ENCODE measurements around the gene C6orf62. TPM values are rescaled to one million over a fixed set of nuclear protein-coding genes. Genes with fewer than 3 reads are reported as not detected.
"Not testable (repeated sequence)": the region's sequence is repeated elsewhere in the genome, so short reads cannot be mapped to it uniquely, and the experiment has no call there.

C6orf62 gene
- polyA plus RNA-seq = 10 to 100 TPM; 40.9 to 48.3 (median 41.1) TPM

- peak within 1 kb of the TSS; percentile 83 for H3K27ac ChIP-seq (ENCODE audit: low read depth, low read length)
- WGBS, 3 donors = 0 to 1% (median 0%) methylated on average over 25 of the region's 25 CpGs
These were observed at the start of gene C6orf62 for GRCh38 chr6:24719125-24719971. TSS of gene C6orf62 (minus strand) at chr6:24719154. CDS start at chr6:24718668, 486 bp downstream.

GRCh38 chr6:24768361-24768760, 49.4 kb upstream of the C6orf62 start:
- WGBS, 3 donors = 88 to 94% (median 92%) methylated on average over 5 of the region's 5 CpGs
- H3K27ac ChIP-seq (ENCODE audit: low read depth, low read length) = no peak overlapping the region

GRCh38 chr6:24766680-24767462, 47.9 kb upstream of the C6orf62 start:
- no peak overlapping the region for H3K27ac ChIP-seq (ENCODE audit: low read depth, low read length)
- WGBS, 3 donors = 39 to 55% (median 54%) methylated on average over 9 of the region's 9 CpGs

- 86 to 94% (median 89%) methylated on average over 16 to 22 of the region's 26 CpGs for WGBS, 3 donors
- not testable (repeated sequence) for H3K27ac ChIP-seq (ENCODE audit: low read depth, low read length)
These were observed 47.0 kb upstream of the C6orf62 start for GRCh38 chr6:24765968-24766367.

- H3K27ac ChIP-seq (ENCODE audit: low read depth, low read length) = not testable (repeated sequence)
- WGBS, 3 donors = 84 to 89% (median 84%) methylated on average over 20 of the region's 20 CpGs
These were observed 46.2 kb upstream of the C6orf62 start for GRCh38 chr6:24764833-24765828.

- WGBS, 3 donors = 30 to 74% (median 71%) methylated on average over 3 of the region's 3 CpGs
- H3K27ac ChIP-seq (ENCODE audit: low read depth, low read length) = no peak overlapping the region
These were observed 44.6 kb upstream of the C6orf62 start for GRCh38 chr6:24763578-24763977.

GRCh38 chr6:24761851-24762250, 42.9 kb upstream of the C6orf62 start:
- no peak overlapping the region for H3K27ac ChIP-seq (ENCODE audit: low read depth, low read length)

- 87 to 91% (median 89%) methylated on average over 17 of the region's 17 CpGs for WGBS, 3 donors
- H3K27ac ChIP-seq (ENCODE audit: low read depth, low read length) = no peak overlapping the region
These were observed 42.4 kb upstream of the C6orf62 start for GRCh38 chr6:24761193-24761835.

- H3K27ac ChIP-seq (ENCODE audit: low read depth, low read length) = no peak overlapping the region
- 90 to 95% (median 95%) methylated on average over 5 of the region's 5 CpGs for WGBS, 3 donors
These were observed 41.3 kb upstream of the C6orf62 start for GRCh38 chr6:24760210-24760609.

GRCh38 chr6:24759718-24760117, 40.8 kb upstream of the C6orf62 start:
- WGBS, 3 donors = 95 to 98% (median 96%) methylated on average over 3 of the region's 3 CpGs
- H3K27ac ChIP-seq (ENCODE audit: low read depth, low read length) = no peak overlapping the region

- no peak overlapping the region for H3K27ac ChIP-seq (ENCODE audit: low read depth, low read length)
- WGBS, 3 donors = 70 to 94% (median 73%) methylated on average over 6 of the region's 6 CpGs
These were observed 38.7 kb upstream of the C6orf62 start for GRCh38 chr6:24757611-24758010.

GRCh38 chr6:24755279-24755678, 36.3 kb upstream of the C6orf62 start:
- H3K27ac ChIP-seq (ENCODE audit: low read depth, low read length) = no peak overlapping the region

- 86 to 94% (median 94%) methylated on average over 4 of the region's 4 CpGs for WGBS, 3 donors
- H3K27ac ChIP-seq (ENCODE audit: low read depth, low read length) = not testable (repeated sequence)
These were observed 35.4 kb upstream of the C6orf62 start for GRCh38 chr6:24754378-24754777.

- no peak overlapping the region for H3K27ac ChIP-seq (ENCODE audit: low read depth, low read length)
These were observed 34.6 kb upstream of the C6orf62 start for GRCh38 chr6:24753545-24753944.

GRCh38 chr6:24752917-24753492, 34.1 kb upstream of the C6orf62 start:
- 61 to 85% (median 78%) methylated on average over 1 of the region's 1 CpG for WGBS, 3 donors
- no peak overlapping the region for H3K27ac ChIP-seq (ENCODE audit: low read depth, low read length)

More at GRCh38 chr6:24753545-24753944, 34.6 kb upstream of the C6orf62 start:
- WGBS, 3 donors = 56 to 95% (median 84%) methylated on average over 2 of the region's 2 CpGs

- H3K27ac ChIP-seq (ENCODE audit: low read depth, low read length) = no peak overlapping the region
- WGBS, 3 donors = 17 to 59% (median 59%) methylated on average over 2 of the region's 2 CpGs
These were observed 33.5 kb upstream of the C6orf62 start for GRCh38 chr6:24752503-24752902.

- not testable (repeated sequence) for H3K27ac ChIP-seq (ENCODE audit: low read depth, low read length)
- WGBS, 3 donors = 78 to 91% (median 91%) methylated on average over 3 of the region's 3 CpGs
These were observed 31.9 kb upstream of the C6orf62 start for GRCh38 chr6:24750878-24751277.

GRCh38 chr6:24749297-24749696, 30.3 kb upstream of the C6orf62 start:
- 44 to 88% (median 61%) methylated on average over 3 of the region's 3 CpGs for WGBS, 3 donors

More at GRCh38 chr6:24749297-24749696, 30.3 kb upstream of the C6orf62 start:
- peak overlapping the region; percentile 51 for H3K27ac ChIP-seq (ENCODE audit: low read depth, low read length)
